Thymus (tissue), 11 donors: ENCODE measurements around the gene LHFPL6. TPM values are rescaled to one million over a fixed set of nuclear protein-coding genes. Genes with fewer than 3 reads are reported as not detected.

ENCODE experiments used
- DNase-seq, 9 donors: peaks; one replicate each; pipeline ENCODE4 v3.0.0-alpha.2; 2013; ENCODE audit warnings: low spot score in 9 of 9, low read depth in 6 of 9, missing footprints in 1 of 9
- H3K27ac ChIP-seq, 2 donors: one replicate each; pipeline ENCODE4 v1.5.1; 2013; ENCODE audit warnings: control low read depth in 1 of 2, low read depth in 1 of 2, low read length in 1 of 2, mild to moderate bottlenecking in 1 of 2, moderate library complexity in 1 of 2
- H3K27me3 ChIP-seq, 2 donors: one replicate each; pipeline ENCODE4 v1.5.1; 2013; ENCODE audit warnings: low read length in 1 of 2; ENCODE audit not compliant: control insufficient read depth in 2 of 2, insufficient read depth in 1 of 2
- H3K36me3 ChIP-seq, 2 donors: one replicate each; pipeline ENCODE4 v1.5.1; 2013; ENCODE audit warnings: low read length in 1 of 2, mild to moderate bottlenecking in 1 of 2, moderate library complexity in 1 of 2; ENCODE audit not compliant: control insufficient read depth in 2 of 2, insufficient read depth in 2 of 2
- H3K4me1 ChIP-seq, 2 donors: one replicate each; pipeline ENCODE4 v1.5.1; 2013; ENCODE audit warnings: low read length in 2 of 2; ENCODE audit not compliant: control insufficient read depth in 2 of 2, insufficient read depth in 2 of 2
- H3K4me3 ChIP-seq, 2 donors: one replicate each; pipeline ENCODE4 v1.5.1; 2013; ENCODE audit warnings: low read length in 2 of 2, control low read depth in 1 of 2, mild to moderate bottlenecking in 1 of 2
- H3K9me3 ChIP-seq, 2 donors: one replicate each; pipeline ENCODE4 v1.5.1; 2013; ENCODE audit warnings: low read length in 1 of 2, mild to moderate bottlenecking in 1 of 2; ENCODE audit not compliant: control insufficient read depth in 2 of 2, insufficient read depth in 1 of 2
- WGBS: extraction: QIAGEN DNeasy Blood & Tissue Kit; methylation state at CpG from one replicate; pipeline ENCODE4 v1.1.7; 2013; 5-methylcytosine and 5-hydroxymethylcytosine counted together
- polyA plus RNA-seq: library from polyadenylated mRNA; stranded (reverse); fragments of 200-250 nt; gene quantifications from one replicate; pipeline ENCODE4 v1.2.3, GENCODE V29; 2013
- total RNA-seq: library from RNA; stranded (reverse); fragments of 120-200 nt; gene quantifications from one replicate; pipeline ENCODE4 v1.2.4, GENCODE V29; 2013
- donor health status: healthy.

Gene LHFPL6
- total and polyA plus RNA-seq, 2 donors = 9.1 to 14.9 TPM

DNA sequence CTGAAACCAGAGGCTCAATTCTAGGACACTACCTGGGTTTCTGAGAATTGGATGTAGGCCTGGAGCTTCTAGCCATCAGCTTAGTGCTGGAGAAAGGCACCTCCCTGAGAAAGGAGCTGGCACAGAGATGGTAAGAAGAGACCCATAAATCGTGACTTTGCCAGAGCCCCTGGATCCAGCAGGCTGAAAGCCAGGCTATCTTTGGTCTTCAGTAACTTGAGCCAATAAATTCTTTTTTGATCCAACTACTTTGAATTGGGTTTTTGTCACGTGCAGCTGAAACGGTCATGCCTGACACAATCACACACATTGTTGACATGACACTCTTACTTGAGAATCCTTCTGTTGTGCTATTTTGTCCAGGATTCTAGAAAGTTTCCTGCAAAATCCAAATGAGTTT lies 103.4 kb downstream of the LHFPL6 start:
- no peaks in the 10 kb centered on the region for H3K9me3 ChIP-seq
- no peaks in the 10 kb centered on the region for H3K36me3 ChIP-seq
- H3K27ac ChIP-seq = no peak overlapping the region
- no peaks in the 10 kb centered on the region for H3K27me3 ChIP-seq
- H3K4me1 ChIP-seq = no peaks in the 10 kb centered on the region
- DNase-seq = no peak
- H3K4me3 ChIP-seq = no peak overlapping the region
- 92% methylated on average over 3 of the region's 3 CpGs for WGBS

DNA sequence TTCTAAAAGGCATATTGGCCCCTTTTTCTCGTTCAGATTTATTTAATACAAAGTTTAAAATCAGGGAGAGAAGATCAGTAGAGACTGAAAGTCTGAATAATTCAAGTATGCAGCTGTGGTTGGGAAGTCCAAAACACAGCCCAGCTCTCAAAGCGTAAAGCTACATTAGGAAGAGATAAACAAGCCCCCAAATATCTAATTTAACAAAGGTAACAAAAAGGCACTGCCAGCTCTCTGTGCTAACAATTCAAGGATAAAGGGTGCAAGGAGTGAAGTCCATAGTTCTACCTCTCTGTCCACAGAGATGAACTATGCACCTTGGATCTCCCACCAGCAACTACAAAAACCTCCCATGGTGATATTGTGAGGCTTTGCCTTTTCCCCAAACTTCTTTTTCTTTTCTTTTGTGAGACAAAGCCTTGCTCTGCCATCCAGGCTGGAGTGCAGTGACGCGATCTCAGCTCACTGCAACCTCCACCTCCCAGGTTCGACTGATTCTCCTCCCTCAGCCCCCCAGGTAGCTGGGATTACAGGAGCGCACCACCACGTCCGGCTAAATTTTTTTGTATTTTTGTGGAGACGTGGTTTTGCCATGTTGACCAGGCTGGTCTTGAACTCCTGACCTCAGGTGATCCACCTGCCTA lies 104.4 kb downstream of the LHFPL6 start:
- no peak overlapping the region for H3K27ac ChIP-seq
- H3K36me3 ChIP-seq = no peaks in the 10 kb centered on the region
- WGBS = 93% methylated on average over 9 of the region's 9 CpGs
- no peak overlapping the region for H3K4me3 ChIP-seq
- DNase-seq = no peak
- no peaks in the 10 kb centered on the region for H3K27me3 ChIP-seq
- no peaks in the 10 kb centered on the region for H3K9me3 ChIP-seq
- H3K4me1 ChIP-seq = no peaks in the 10 kb centered on the region

DNA sequence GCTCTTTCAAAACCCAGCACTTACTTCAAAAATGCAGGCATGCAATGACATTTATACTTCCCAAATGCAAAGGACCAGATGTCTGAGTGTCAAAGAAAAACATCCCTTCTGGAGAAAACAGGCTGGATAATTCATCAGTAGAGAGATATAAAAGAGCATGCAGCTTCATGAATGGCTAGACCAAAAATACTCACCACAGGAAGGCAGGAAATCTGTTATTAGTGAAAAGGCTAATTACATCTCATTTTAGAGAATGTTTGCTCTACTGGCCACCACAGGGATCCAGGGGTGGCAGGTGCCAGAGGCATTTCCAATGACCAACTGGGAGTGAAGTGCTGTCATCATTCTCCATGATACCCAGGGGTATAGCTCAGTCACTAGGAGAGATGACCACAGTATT lies 106.5 kb downstream of the LHFPL6 start:
- H3K9me3 ChIP-seq = no peaks in the 10 kb centered on the region
- H3K27ac ChIP-seq = no peak overlapping the region
- no peak overlapping the region for H3K4me3 ChIP-seq
- H3K36me3 ChIP-seq = no peaks in the 10 kb centered on the region
- DNase-seq = no peak
- no peaks in the 10 kb centered on the region for H3K4me1 ChIP-seq
- H3K27me3 ChIP-seq = no peaks in the 10 kb centered on the region

DNA sequence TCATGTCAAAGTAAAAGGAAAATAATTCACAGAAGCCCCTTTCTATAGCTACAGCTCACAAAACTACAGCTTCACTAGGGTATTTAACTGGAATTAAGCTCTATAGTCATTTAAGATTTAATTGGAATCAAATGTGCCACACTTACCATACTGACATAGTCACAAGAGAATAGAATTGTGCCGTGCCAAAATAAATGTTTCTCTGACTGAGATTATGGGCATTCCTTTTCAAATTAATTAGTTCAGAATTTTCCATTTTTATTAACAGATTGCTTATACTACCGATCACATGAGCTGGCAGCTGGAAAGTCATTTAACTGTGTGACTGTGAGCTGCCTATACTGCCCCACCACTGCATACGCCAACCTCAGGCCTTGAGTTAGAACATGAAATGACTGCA lies 108.4 kb downstream of the LHFPL6 start:
- 95% methylated on average over 3 of the region's 3 CpGs for WGBS
- Histone ChIP-seq H3K27me3 (no peaks in the 10 kb centered on the region), H3K9me3 (no peaks in the 10 kb centered on the region), H3K27ac (no peak overlapping the region), H3K4me3 (no peak overlapping the region), H3K36me3 (no peaks in the 10 kb centered on the region), H3K4me1 (no peaks in the 10 kb centered on the region)
- DNase-seq = no peak

DNA sequence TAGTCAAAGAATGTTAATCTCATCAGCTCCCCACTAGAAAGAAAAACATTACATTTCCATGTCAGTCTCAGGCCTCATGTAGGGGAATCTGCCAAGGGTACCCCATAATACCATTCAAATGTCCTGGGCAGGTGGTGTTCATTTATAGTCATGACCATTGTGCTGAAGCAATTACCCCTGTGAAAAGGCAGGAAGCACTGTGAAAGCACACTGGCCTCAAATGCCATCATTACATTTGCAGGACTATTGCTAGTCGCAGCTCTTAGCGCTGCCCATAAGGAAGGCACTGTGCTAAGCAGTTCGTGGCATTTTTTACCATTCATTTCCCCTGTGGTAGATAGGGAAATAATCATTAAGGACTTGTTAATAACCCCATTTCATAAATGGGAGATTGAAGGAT lies 109.0 kb downstream of the LHFPL6 start:
- Histone ChIP-seq H3K4me3 (no peak overlapping the region), H3K4me1 (no peaks in the 10 kb centered on the region), H3K9me3 (no peaks in the 10 kb centered on the region), H3K36me3 (no peaks in the 10 kb centered on the region), H3K27ac (no peak overlapping the region), H3K27me3 (no peaks in the 10 kb centered on the region)
- DNase-seq = no peak
- WGBS = 89% methylated on average over 3 of the region's 3 CpGs

DNA sequence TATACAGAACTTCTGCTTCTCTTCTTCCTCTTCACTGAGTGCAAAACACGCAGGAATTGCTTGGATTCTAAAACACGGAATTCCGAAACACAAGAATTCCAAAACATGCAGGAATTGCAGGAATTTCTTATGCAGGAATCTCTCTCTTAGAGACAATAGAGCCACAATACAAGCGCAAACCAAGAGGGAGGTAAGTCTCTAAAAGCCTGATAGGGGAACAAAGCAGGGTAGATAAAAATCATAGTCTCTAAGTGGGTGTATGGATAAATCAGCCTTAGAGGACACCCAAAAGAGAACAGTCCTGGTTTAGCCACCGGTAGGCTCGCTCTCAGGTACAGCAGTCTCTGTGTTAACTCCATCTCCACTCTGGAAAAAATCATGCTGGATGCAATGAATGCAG lies 112.9 kb downstream of the LHFPL6 start:
- no peaks in the 10 kb centered on the region for H3K27me3 ChIP-seq
- no peaks in the 10 kb centered on the region for H3K4me1 ChIP-seq
- H3K9me3 ChIP-seq = no peaks in the 10 kb centered on the region
- no peak overlapping the region for H3K4me3 ChIP-seq
- WGBS = 79% methylated on average over 6 of the region's 6 CpGs
- H3K27ac ChIP-seq = no peak overlapping the region
- DNase-seq = no peak
- no peaks in the 10 kb centered on the region for H3K36me3 ChIP-seq

DNA sequence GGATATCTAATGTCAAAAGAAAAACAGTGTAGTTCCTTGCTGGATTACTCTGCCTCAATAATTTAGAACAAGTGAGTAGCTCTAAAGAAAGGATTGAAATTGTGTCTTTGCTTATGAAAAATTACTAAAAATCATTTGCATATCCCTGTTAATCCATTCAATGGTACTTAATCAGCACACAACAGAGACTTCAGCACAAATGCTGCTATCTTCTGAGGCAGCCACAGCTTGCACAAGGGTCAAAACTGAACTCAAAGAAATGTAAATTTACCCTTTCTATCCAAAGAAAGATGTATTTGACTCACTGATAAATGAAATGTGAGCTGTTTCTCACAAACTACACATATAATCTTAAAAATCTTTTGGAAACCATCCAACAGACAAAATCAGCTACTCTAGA lies 116.2 kb downstream of the LHFPL6 start:
- Histone ChIP-seq H3K27ac (no peak overlapping the region), H3K36me3 (no peaks in the 10 kb centered on the region), H3K4me3 (no peak overlapping the region), H3K27me3 (no peaks in the 10 kb centered on the region), H3K4me1 (no peaks in the 10 kb centered on the region), H3K9me3 (no peaks in the 10 kb centered on the region)
- DNase-seq = no peak

DNA sequence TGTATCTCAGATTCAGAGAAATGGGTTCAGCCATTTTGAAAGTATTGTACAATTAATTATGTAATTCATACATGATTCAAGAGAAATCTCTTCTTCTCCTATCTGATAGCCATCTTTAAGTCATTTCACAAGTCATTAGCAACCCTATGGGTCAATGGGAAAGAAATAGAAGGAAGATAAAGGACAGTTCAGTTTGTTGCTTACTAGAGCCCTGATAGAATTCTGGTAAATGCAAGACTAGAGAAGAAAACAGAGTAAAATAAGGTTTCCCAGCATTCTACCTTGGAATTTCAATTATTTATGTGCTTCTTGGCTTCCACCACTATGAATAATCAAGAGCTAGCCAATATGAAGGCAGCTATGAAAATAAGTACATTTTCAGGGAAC lies 117.7 kb downstream of the LHFPL6 start:
- Histone ChIP-seq H3K4me1 (no peaks in the 10 kb centered on the region), H3K36me3 (no peaks in the 10 kb centered on the region), H3K9me3 (no peaks in the 10 kb centered on the region), H3K27ac (no peak overlapping the region), H3K27me3 (no peaks in the 10 kb centered on the region), H3K4me3 (no peak overlapping the region)
- no peak for DNase-seq

DNA sequence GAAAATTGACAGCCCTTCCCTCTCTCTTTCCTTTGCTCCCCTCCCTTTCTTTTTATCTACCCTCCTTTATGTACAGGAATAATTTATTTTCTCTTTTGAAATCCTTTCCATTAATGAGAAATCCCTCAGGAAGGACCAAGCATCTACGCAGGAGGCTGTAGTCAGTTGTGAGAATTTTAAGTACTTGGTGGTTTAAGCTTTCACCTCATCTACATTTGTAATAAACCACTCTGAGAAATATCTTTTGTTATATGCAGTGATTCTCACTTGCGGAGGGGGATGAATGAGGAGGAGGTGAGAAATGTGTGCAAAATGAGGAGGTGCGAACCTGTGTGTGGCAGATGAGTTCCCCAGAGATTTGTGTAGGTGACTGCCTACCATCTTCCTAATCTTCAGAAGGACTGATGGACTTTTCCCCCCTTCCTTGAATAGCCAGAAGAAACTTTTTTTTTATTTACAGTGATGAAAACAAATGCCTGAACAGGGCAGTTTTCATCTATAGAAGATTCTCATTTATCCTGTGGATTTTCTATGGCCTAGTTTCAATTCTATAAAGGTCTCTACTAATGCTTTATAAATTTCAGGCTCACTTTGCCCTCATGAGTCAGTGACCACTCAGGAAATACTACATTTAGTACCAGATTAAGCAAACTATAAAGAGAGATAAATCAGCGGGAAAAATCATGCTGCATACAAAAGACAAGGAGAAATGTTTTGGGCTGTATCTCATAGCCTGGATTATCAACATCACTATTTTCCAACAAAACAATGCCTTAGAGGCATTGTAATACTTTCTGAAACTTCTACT lies 118.3 kb downstream of the LHFPL6 start:
- no peaks in the 10 kb centered on the region for H3K27me3 ChIP-seq
- no peak overlapping the region for H3K4me3 ChIP-seq
- no peaks in the 10 kb centered on the region for H3K9me3 ChIP-seq
- no peaks in the 10 kb centered on the region for H3K4me1 ChIP-seq
- DNase-seq = no peak
- no peaks in the 10 kb centered on the region for H3K36me3 ChIP-seq
- no peak overlapping the region for H3K27ac ChIP-seq
- WGBS = 97% methylated on average over 4 of the region's 4 CpGs
